ENCODE results near the gene ATG7. TPM values are rescaled to one million over a fixed set of nuclear protein-coding genes. Genes with fewer than 3 reads are reported as not detected.

Gene ATG7
- total RNA-seq, 1 experiment from 2014 or later = 56.1 TPM

GRCh38 chr3:11534011-11534792 is 262.0 kb downstream of the ATG7 start:
- no peak for DNase-seq
- CTCF ChIA-PET = no interaction called here
- no peak overlapping the region for H2AFZ ChIP-seq
- H4K20me1 ChIP-seq (ENCODE audit: insufficient read depth) = peaks cover 12% of the 10 kb centered on the region; the same call in 1 of the 2 replicates
- H3K27ac ChIP-seq = no peak overlapping the region
- POLR2A ChIA-PET (ENCODE audit: unreplicated experiment) = no interaction called here
- H3K9me2 ChIP-seq (ENCODE audit: insufficient read depth) = no peaks in the 10 kb centered on the region
- no peak overlapping the region for H3K4me3 ChIP-seq
- TF ChIP-seq CTCF (conservative IDR thresholded peaks at IDR 0.05) (no peak), EZH2 (IDR thresholded peaks at IDR 0.05; ENCODE audit: low read depth) (no peak)
- H3K27me3 ChIP-seq (ENCODE audit: insufficient read depth, low read depth) = no peaks in the 10 kb centered on the region
- H3K4me2 ChIP-seq = no peak overlapping the region
- no peaks in the 10 kb centered on the region for H3K79me2 ChIP-seq (ENCODE audit: low read depth)
- H3F3A ChIP-seq (ENCODE audit: insufficient read depth, low read depth) = no peaks in the 10 kb centered on the region; the same call in 1 of the 2 replicates
- H3K36me3 ChIP-seq (ENCODE audit: low read depth) = no peaks in the 10 kb centered on the region
- BruUV-seq (replicated peaks) = no TSS peak
- no peaks in the 10 kb centered on the region for H3K9me3 ChIP-seq (ENCODE audit: insufficient read depth, low read depth)
- intact Hi-C loops (cut with micrococcal nuclease; ENCODE audit: unreplicated experiment) = no loop called here
- H3K4me1 ChIP-seq (replicated peaks; ENCODE audit: insufficient read depth) = no peaks in the 10 kb centered on the region

DNA sequence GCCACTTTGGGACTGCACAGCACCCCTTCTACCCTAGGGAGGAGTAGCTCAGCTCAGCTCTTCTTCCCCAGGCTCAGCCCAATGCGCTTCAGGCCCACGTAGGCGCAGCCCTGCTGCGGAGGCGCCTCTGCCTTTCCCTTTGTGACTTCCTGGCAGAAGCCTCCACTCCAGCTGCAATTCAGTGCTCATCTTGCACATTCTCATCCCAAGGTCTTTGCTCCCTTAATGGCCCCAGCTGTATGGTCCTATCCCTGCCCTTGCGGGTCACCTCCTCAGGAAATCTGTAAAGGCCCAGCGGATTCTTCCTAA is 262.6 kb downstream of the ATG7 start:
- Histone ChIP-seq H3K36me3 (ENCODE audit: low read depth) (no peaks in the 10 kb centered on the region), H3K9me2 (ENCODE audit: insufficient read depth) (no peaks in the 10 kb centered on the region), H4K20me1 (ENCODE audit: insufficient read depth) (peaks cover 13% of the 10 kb centered on the region; the same call in 1 of the 2 replicates), H3K4me2 (no peak overlapping the region), H3K27ac (no peak overlapping the region), H2AFZ (no peak overlapping the region), H3K79me2 (ENCODE audit: low read depth) (no peaks in the 10 kb centered on the region), H3K9me3 (ENCODE audit: insufficient read depth, low read depth) (no peaks in the 10 kb centered on the region), H3K4me3 (no peak overlapping the region), H3K4me1 (replicated peaks; ENCODE audit: insufficient read depth) (no peaks in the 10 kb centered on the region), H3K27me3 (ENCODE audit: insufficient read depth, low read depth) (no peaks in the 10 kb centered on the region), H3F3A (ENCODE audit: insufficient read depth, low read depth) (no peaks in the 10 kb centered on the region; the same call in 1 of the 2 replicates)
- intact Hi-C loops (cut with micrococcal nuclease; ENCODE audit: unreplicated experiment) = no loop called here
- POLR2A ChIA-PET (ENCODE audit: unreplicated experiment) = no interaction called here
- no TSS peak for BruUV-seq (replicated peaks)
- CTCF ChIA-PET = no interaction called here
- no peak for DNase-seq
- TF ChIP-seq EZH2 (IDR thresholded peaks at IDR 0.05; ENCODE audit: low read depth) (no peak), CTCF (conservative IDR thresholded peaks at IDR 0.05) (no peak)

GRCh38 chr3:11535243-11535960 is 263.2 kb downstream of the ATG7 start:
- intact Hi-C loops (cut with micrococcal nuclease; ENCODE audit: unreplicated experiment) = no loop called here
- Histone ChIP-seq H3K36me3 (ENCODE audit: low read depth) (no peaks in the 10 kb centered on the region), H2AFZ (no peak overlapping the region), H3K79me2 (ENCODE audit: low read depth) (no peaks in the 10 kb centered on the region), H3F3A (ENCODE audit: insufficient read depth, low read depth) (no peaks in the 10 kb centered on the region; the same call in 1 of the 2 replicates), H3K27me3 (ENCODE audit: insufficient read depth, low read depth) (no peaks in the 10 kb centered on the region), H3K9me2 (ENCODE audit: insufficient read depth) (no peaks in the 10 kb centered on the region), H3K4me3 (no peak overlapping the region), H4K20me1 (ENCODE audit: insufficient read depth) (peaks cover 12% of the 10 kb centered on the region; the same call in 1 of the 2 replicates), H3K9me3 (ENCODE audit: insufficient read depth, low read depth) (no peaks in the 10 kb centered on the region), H3K27ac (no peak overlapping the region), H3K4me1 (replicated peaks; ENCODE audit: insufficient read depth) (no peaks in the 10 kb centered on the region), H3K4me2 (no peak overlapping the region)
- no peak for DNase-seq
- TF ChIP-seq EZH2 (IDR thresholded peaks at IDR 0.05; ENCODE audit: low read depth) = no peak
- no peak for TF ChIP-seq CTCF (conservative IDR thresholded peaks at IDR 0.05)
- ChIA-PET POLR2A (ENCODE audit: unreplicated experiment) (no interaction called here), CTCF (no interaction called here)
- BruUV-seq (replicated peaks) = no TSS peak

Measured in PC-9 (cell line).